Panc1 (cell line): ENCODE results near the gene CD300LG. TPM values are rescaled to one million over a fixed set of nuclear protein-coding genes. Genes with fewer than 3 reads are reported as not detected.

Source experiments
- ATAC-seq: fragments of 200-7000 bp; cut with Tn5 transposase; 2 replicates; pipeline ENCODE4 v1.9.1; 2020; ENCODE audit warnings: mild to moderate bottlenecking, moderate library complexity
- BruUV-seq: library from RNA; stranded (reverse); fragments of 400-500 nt; replicated peaks from 2 replicates; lab custom pipeline; 2021; lab: Mats Ljungman, UMichigan
- CTCF ChIA-PET: fragments of 300-600 bp; sonication (Branson Sonifier 250); formaldehyde crosslinking; loops from one replicate; lab custom pipeline; 2022; ENCODE audit warnings: antibody characterized with exemption; lab: Charles Lee
- POLR2A ChIA-PET: fragments of 300-600 bp; sonication (Branson Sonifier 250); formaldehyde crosslinking; loops from one replicate; lab custom pipeline; 2022; ENCODE audit warnings: antibody characterized with exemption; lab: Charles Lee
- DNase-seq: peaks from one replicate; pipeline ENCODE4 v3.0.0-alpha.2; 2010; ENCODE audit warnings: low read depth, low spot score
- H3K27ac ChIP-seq: 2 replicates; pipeline ENCODE4 v1.5.1; 2011; ENCODE audit warnings: mild to moderate bottlenecking, low read length, inconsistent platforms
- H3K27me3 ChIP-seq: fragments of 200-500 bp; sonication (Bioruptor generic); 2 replicates; pipeline ENCODE4 v1.6.0; 2014; ENCODE audit warnings: low read length, inconsistent platforms; ENCODE audit not compliant: control insufficient read depth, insufficient read depth
- H3K36me3 ChIP-seq: fragments of 200-500 bp; sonication (Bioruptor generic); 2 replicates; pipeline ENCODE4 v1.5.1; 2014; ENCODE audit warnings: inconsistent platforms, mild to moderate bottlenecking, low read length, moderate library complexity; ENCODE audit not compliant: control insufficient read depth, insufficient read depth
- H3K4me1 ChIP-seq: 2 replicates; pipeline ENCODE4 v1.5.1; 2011; ENCODE audit warnings: inconsistent platforms, mild to moderate bottlenecking, low read length, moderate library complexity; ENCODE audit not compliant: control insufficient read depth, insufficient read depth
- H3K4me3 ChIP-seq, 2 experiments: 2 replicates each; pipeline ENCODE4 v1.5.1; 2011 to 2012; ENCODE audit warnings: low read depth in 2 of 2, low read length in 2 of 2, mild to moderate bottlenecking in 2 of 2, inconsistent platforms in 1 of 2, moderate library complexity in 1 of 2
- H3K9me3 ChIP-seq: fragments of 200-500 bp; sonication (Bioruptor generic); 2 replicates; pipeline ENCODE4 v1.5.1; 2014; ENCODE audit warnings: low read depth, mild to moderate bottlenecking, inconsistent platforms, low read length, moderate library complexity; ENCODE audit not compliant: control insufficient read depth, insufficient read depth
- CTCF ChIP-seq: fragments of 450-650 bp; IDR thresholded peaks from 2 replicates; pipeline ENCODE4 v1.5.1; 2017; ENCODE audit warnings: mild to moderate bottlenecking
- POLR2AphosphoS5 ChIP-seq: IDR thresholded peaks from 2 replicates; pipeline ENCODE4 v1.6.1; 2012; ENCODE audit warnings: mild to moderate bottlenecking, low read depth, low read length, moderate library complexity
- REST ChIP-seq, 2 experiments: IDR thresholded peaks; 2 replicates each; pipeline ENCODE4 v1.6.1; 2011 to 2012; ENCODE audit warnings: low read depth in 2 of 2, control low read depth in 1 of 2, low read length in 1 of 2, mild to moderate bottlenecking in 1 of 2, moderate library complexity in 1 of 2; ENCODE audit not compliant: insufficient read depth in 1 of 2
- SIN3A ChIP-seq: IDR thresholded peaks from 2 replicates; pipeline ENCODE4 v1.6.1; 2012; ENCODE audit warnings: low read depth, mild to moderate bottlenecking, low read length, moderate library complexity, borderline replicate concordance; ENCODE audit not compliant: insufficient read depth
- TCF7L2 ChIP-seq: IDR thresholded peaks from 2 replicates; pipeline ENCODE4 v1.6.1; 2011; ENCODE audit warnings: mild to moderate bottlenecking, low read depth, low read length, inconsistent platforms
- in situ Hi-C: cut with HindIII; loops from 2 replicates; pipeline ENCODE4 v1.10.0; 2016; ENCODE audit warnings: low sequenced_read_pairs, low pct_unique_long_range_greater_than_20kb
- intact Hi-C: fragments of 100-400 bp; cut with micrococcal nuclease; formaldehyde crosslinking; loops from one replicate; pipeline ENCODE4 v1.10.0; 2022; ENCODE audit not compliant: unreplicated experiment
- total RNA-seq: library from RNA; stranded (reverse); gene quantifications from one replicate; pipeline ENCODE4 v1.2.1, GENCODE V29; 2021; ENCODE audit not compliant: unreplicated experiment

CD300LG gene
- total RNA-seq, 1 experiment from 2014 or later = not detected

GRCh38 chr17:43852571-43852970, 5.6 kb downstream of the CD300LG start:
- H3K36me3 ChIP-seq = no peaks in the 10 kb centered on the region
- ATAC-seq (no peak), DNase-seq (no peak)
- BruUV-seq = no TSS peak
- H3K4me1 ChIP-seq = no peaks in the 10 kb centered on the region
- POLR2A ChIA-PET = no interaction called here
- H3K27ac ChIP-seq = no peak overlapping the region
- in situ Hi-C loops = no loop called here
- CTCF ChIA-PET = interaction anchor here (0.6 to 0.7 kb wide), 2 partner anchors 28 to 49 kb away, joined by 3 to 5 read pairs; no protein-coding TSS in a partner anchor
- intact Hi-C loops = no loop called here
- no peaks in the 10 kb centered on the region for H3K9me3 ChIP-seq
- H3K27me3 ChIP-seq = no peaks in the 10 kb centered on the region
- no peak overlapping the region for H3K4me3 ChIP-seq
- TF ChIP-seq REST (IDR thresholded peaks at IDR 0.05; ENCODE audit: insufficient read depth in 1 of 2, low read depth in 2 of 2, low read length in 1 of 2) (no peak), TCF7L2 (no peak), SIN3A (no peak), CTCF (no peak), POLR2AphosphoS5 (no peak)

- CTCF ChIA-PET = no interaction called here
- intact Hi-C loops (no loop called here), in situ Hi-C loops (no loop called here)
- DNase-seq (no peak), ATAC-seq (no peak)
- no TSS peak for BruUV-seq
- no peak overlapping the region for H3K27ac ChIP-seq
- no peaks in the 10 kb centered on the region for H3K36me3 ChIP-seq
- TF ChIP-seq POLR2AphosphoS5 (no peak), SIN3A (no peak), CTCF (no peak), TCF7L2 (no peak), REST (IDR thresholded peaks at IDR 0.05; ENCODE audit: insufficient read depth in 1 of 2, low read depth in 2 of 2, low read length in 1 of 2) (no peak)
- H3K9me3 ChIP-seq = no peaks in the 10 kb centered on the region
- H3K4me3 ChIP-seq = no peak overlapping the region
- POLR2A ChIA-PET = no interaction called here
- no peaks in the 10 kb centered on the region for H3K4me1 ChIP-seq
- no peaks in the 10 kb centered on the region for H3K27me3 ChIP-seq
Observed at GRCh38 chr17:43853546-43853945, 6.6 kb downstream of the CD300LG start.
